Measurements from ENCODE around the gene PIK3C2B. TPM values are rescaled to one million over a fixed set of nuclear protein-coding genes. Genes with fewer than 3 reads are reported as not detected.
A peak's percentile ranks its signal among the peaks of the same experiment; 100 is the strongest.

The PIK3C2B gene
- total RNA-seq, 1 experiment from 2014 or later = 19.1 TPM

GRCh38 chr1:204495777-204496176, 1.2 kb upstream of the PIK3C2B start:
- no peak overlapping the region for H3K4me3 ChIP-seq (ENCODE audit: low read depth in 2 of 2, low read length in 2 of 2)

DNA sequence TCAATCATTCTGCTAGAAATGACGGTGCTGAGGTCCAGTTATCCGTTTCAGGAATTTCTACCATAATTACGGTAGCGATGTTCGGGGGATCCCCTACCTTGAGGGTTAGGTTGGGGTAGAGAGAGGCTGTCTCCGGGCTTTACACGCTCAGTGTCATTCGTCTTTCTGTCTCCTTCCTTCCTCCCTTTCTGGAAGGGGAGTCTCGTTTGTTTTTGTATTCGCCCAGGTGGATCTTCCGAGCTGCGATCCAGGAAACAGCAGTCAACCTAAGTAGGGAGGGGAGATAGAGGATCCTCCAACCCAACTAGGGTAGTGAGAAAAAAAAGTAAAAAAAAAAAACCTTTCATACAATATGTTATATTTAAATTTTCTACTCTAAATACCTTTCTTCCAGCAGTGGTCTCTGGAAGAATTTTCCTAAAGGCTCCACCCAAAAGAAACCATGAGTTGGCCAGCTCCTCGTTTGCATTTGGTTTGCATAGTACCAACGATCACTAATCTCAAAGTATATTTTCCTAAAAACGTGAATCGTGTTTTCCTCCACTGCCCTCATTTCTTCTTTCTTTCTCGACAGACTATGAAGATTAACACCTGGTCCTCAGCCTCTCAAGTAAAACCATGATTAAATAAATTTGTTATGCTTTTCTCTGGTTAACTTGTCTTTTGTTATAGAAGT, 611 bp upstream of the PIK3C2B start:
- Histone ChIP-seq H3K9me3 (ENCODE audit: control insufficient read depth, insufficient read depth, low read depth, low read length) (no peaks in the 10 kb centered on the region), H3K36me3 (ENCODE audit: control insufficient read depth, insufficient read depth, low read length) (no peaks in the 10 kb centered on the region; the same call in 1 of the 2 replicates), H3K4me1 (ENCODE audit: control insufficient read depth, insufficient read depth, low read length) (peaks cover 19% of the 10 kb centered on the region), H3K4me3 (ENCODE audit: low read depth in 2 of 2, low read length in 2 of 2) (peak overlapping the region; percentile 80 to 91), H3K27me3 (ENCODE audit: control insufficient read depth, insufficient read depth, low read length) (no peaks in the 10 kb centered on the region), H3K27ac (ENCODE audit: low read length) (peak overlapping the region; percentile 79)
- ATAC-seq (no peak), DNase-seq (ENCODE audit: low read depth, low spot score) (no peak)
- intact Hi-C loops (cut with micrococcal nuclease; ENCODE audit: unreplicated experiment) = no loop called here
- ChIA-PET POLR2A (interaction anchor here (0.5 to 0.7 kb wide), 2 partner anchors 22 to 83 kb away, joined by 3 to 5 read pairs; no protein-coding TSS in a partner anchor), CTCF (interaction anchor here (0.7 to 1.9 kb wide), 3 partner anchors 8 to 49 kb away, joined by 3 to 15 read pairs (median 4); no protein-coding TSS in a partner anchor)
- TF ChIP-seq POLR2AphosphoS5 (IDR thresholded peaks at IDR 0.05; ENCODE audit: low read depth, low read length) (no peak), TCF7L2 (IDR thresholded peaks at IDR 0.05; ENCODE audit: low read depth, low read length) (no peak)
- TF ChIP-seq, protein P1, sequence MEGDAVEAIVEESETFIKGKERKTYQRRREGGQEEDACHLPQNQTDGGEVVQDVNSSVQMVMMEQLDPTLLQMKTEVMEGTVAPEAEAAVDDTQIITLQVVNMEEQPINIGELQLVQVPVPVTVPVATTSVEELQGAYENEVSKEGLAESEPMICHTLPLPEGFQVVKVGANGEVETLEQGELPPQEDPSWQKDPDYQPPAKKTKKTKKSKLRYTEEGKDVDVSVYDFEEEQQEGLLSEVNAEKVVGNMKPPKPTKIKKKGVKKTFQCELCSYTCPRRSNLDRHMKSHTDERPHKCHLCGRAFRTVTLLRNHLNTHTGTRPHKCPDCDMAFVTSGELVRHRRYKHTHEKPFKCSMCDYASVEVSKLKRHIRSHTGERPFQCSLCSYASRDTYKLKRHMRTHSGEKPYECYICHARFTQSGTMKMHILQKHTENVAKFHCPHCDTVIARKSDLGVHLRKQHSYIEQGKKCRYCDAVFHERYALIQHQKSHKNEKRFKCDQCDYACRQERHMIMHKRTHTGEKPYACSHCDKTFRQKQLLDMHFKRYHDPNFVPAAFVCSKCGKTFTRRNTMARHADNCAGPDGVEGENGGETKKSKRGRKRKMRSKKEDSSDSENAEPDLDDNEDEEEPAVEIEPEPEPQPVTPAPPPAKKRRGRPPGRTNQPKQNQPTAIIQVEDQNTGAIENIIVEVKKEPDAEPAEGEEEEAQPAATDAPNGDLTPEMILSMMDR (IDR thresholded peaks at IDR 0.05) = no peak
- in situ Hi-C loops (cut with HindIII; ENCODE audit: low pct_unique_long_range_greater_than_20kb, low sequenced_read_pairs) = no loop called here
- no TSS peak for BruUV-seq (replicated peaks)

More at GRCh38 chr1:204495777-204496176, 1.2 kb upstream of the PIK3C2B start:
- H3K9me3 ChIP-seq (ENCODE audit: control insufficient read depth, insufficient read depth, low read depth, low read length) = no peaks in the 10 kb centered on the region
- intact Hi-C loops (cut with micrococcal nuclease; ENCODE audit: unreplicated experiment) = no loop called here
- ATAC-seq (no peak), DNase-seq (ENCODE audit: low read depth, low spot score) (no peak)
- POLR2A ChIA-PET = no interaction called here
- peak overlapping the region; percentile 79; the same call in 1 of the 2 replicates for H3K27ac ChIP-seq (ENCODE audit: low read length)
- H3K27me3 ChIP-seq (ENCODE audit: control insufficient read depth, insufficient read depth, low read length) = no peaks in the 10 kb centered on the region
- no TSS peak for BruUV-seq (replicated peaks)
- CTCF ChIA-PET = interaction anchor here (0.7 kb wide), 2 partner anchors 9 to 311 kb away, joined by 4 to 14 read pairs; no protein-coding TSS in a partner anchor
- in situ Hi-C loops (cut with HindIII; ENCODE audit: low pct_unique_long_range_greater_than_20kb, low sequenced_read_pairs) = no loop called here
- no peak for TF ChIP-seq TCF7L2 (IDR thresholded peaks at IDR 0.05; ENCODE audit: low read depth, low read length)
- H3K4me1 ChIP-seq (ENCODE audit: control insufficient read depth, insufficient read depth, low read length) = peaks cover 19% of the 10 kb centered on the region
- H3K36me3 ChIP-seq (ENCODE audit: control insufficient read depth, insufficient read depth, low read length) = no peaks in the 10 kb centered on the region; the same call in 1 of the 2 replicates

GRCh38 chr1:204493984-204494280, 673 bp downstream of the PIK3C2B start:
- intact Hi-C loops (cut with micrococcal nuclease; ENCODE audit: unreplicated experiment) = no loop called here
- H3K4me1 ChIP-seq (ENCODE audit: control insufficient read depth, insufficient read depth, low read length) = peaks cover 19% of the 10 kb centered on the region
- BruUV-seq (replicated peaks) = no TSS peak
- H3K36me3 ChIP-seq (ENCODE audit: control insufficient read depth, insufficient read depth, low read length) = no peaks in the 10 kb centered on the region; the same call in 1 of the 2 replicates
- no peaks in the 10 kb centered on the region for H3K27me3 ChIP-seq (ENCODE audit: control insufficient read depth, insufficient read depth, low read length)
- H3K4me3 ChIP-seq (ENCODE audit: low read depth in 2 of 2, low read length in 2 of 2) = peak overlapping the region; percentile 80 to 91
- CTCF ChIA-PET = interaction anchor here (0.6 to 1.9 kb wide), 4 partner anchors 9 to 95 kb away, joined by 3 to 15 read pairs (median 4); no protein-coding TSS in a partner anchor
- H3K27ac ChIP-seq (ENCODE audit: low read length) = peak overlapping the region; percentile 83
- ATAC-seq (peak; percentile 65), DNase-seq (ENCODE audit: low read depth, low spot score) (no peak)
- POLR2A ChIA-PET = interaction anchor here (0.5 to 0.6 kb wide), 3 partner anchors 12 to 170 kb away, joined by 3 read pairs; no protein-coding TSS in a partner anchor
- no peaks in the 10 kb centered on the region for H3K9me3 ChIP-seq (ENCODE audit: control insufficient read depth, insufficient read depth, low read depth, low read length)
- TF ChIP-seq, protein P2, sequence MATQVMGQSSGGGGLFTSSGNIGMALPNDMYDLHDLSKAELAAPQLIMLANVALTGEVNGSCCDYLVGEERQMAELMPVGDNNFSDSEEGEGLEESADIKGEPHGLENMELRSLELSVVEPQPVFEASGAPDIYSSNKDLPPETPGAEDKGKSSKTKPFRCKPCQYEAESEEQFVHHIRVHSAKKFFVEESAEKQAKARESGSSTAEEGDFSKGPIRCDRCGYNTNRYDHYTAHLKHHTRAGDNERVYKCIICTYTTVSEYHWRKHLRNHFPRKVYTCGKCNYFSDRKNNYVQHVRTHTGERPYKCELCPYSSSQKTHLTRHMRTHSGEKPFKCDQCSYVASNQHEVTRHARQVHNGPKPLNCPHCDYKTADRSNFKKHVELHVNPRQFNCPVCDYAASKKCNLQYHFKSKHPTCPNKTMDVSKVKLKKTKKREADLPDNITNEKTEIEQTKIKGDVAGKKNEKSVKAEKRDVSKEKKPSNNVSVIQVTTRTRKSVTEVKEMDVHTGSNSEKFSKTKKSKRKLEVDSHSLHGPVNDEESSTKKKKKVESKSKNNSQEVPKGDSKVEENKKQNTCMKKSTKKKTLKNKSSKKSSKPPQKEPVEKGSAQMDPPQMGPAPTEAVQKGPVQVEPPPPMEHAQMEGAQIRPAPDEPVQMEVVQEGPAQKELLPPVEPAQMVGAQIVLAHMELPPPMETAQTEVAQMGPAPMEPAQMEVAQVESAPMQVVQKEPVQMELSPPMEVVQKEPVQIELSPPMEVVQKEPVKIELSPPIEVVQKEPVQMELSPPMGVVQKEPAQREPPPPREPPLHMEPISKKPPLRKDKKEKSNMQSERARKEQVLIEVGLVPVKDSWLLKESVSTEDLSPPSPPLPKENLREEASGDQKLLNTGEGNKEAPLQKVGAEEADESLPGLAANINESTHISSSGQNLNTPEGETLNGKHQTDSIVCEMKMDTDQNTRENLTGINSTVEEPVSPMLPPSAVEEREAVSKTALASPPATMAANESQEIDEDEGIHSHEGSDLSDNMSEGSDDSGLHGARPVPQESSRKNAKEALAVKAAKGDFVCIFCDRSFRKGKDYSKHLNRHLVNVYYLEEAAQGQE (IDR thresholded peaks at IDR 0.05; ENCODE audit: insufficient read depth in 1 of 2, low read depth in 2 of 2, low read length in 1 of 2) = no peak
- 0 out of 2 replicates have a peak, but pooled peaks have one; percentile 60 for TF ChIP-seq SIN3A (IDR thresholded peaks at IDR 0.05; ENCODE audit: borderline replicate concordance, insufficient read depth, low read depth, low read length)
- in situ Hi-C loops (cut with HindIII; ENCODE audit: low pct_unique_long_range_greater_than_20kb, low sequenced_read_pairs) = no loop called here
